NCI-H526 treated with DMSO at 0.1 percent for 48 hours (cell line): Measurements from ENCODE around the gene TPCN1.

Source experiments
- DNase-seq: peaks from one replicate; lab custom pipeline; 2025; lab: John Stamatoyannopoulos, UW

TPCN1 gene

DNA sequence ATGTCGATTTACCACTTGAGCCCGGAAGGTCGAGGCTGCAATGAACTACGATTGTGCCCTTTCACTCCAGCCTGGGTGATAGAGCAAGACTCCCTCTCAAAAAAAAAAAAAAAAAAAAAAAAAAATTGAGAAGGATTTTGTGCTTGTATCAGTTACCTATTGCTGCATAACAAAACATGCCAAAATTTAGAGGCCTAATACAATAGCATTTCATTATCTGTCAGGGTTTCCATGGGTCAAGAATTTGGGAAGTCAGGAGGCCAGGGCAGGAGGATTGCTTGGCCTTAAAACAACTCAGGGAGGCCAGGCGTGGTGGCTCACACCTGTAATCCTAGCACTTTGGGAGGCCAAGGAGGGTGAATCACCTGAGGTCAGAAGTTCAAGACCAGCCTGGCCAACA lies 118.3 kb downstream of the TPCN1 start:
- no peak for DNase-seq

DNA sequence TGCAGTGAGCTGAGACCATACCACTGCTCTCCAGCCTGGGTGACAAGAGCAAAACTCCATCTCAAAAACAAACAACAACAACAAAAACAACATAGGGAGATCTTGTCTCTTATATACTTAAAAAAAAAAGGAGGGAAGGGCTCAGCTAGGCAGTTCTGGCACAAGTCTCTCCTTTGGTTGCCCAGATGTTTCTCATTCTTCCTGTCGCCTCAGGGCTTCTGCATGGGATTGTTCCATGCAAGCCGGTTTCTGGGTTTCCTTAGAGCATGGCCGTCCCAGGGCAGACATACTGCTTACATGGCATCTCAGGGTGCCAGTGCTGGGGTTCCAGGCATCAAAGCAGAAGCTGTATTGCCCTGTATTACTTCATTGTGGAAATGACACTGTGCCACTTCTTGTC lies 118.8 kb downstream of the TPCN1 start:
- DNase-seq: no peak

DNA sequence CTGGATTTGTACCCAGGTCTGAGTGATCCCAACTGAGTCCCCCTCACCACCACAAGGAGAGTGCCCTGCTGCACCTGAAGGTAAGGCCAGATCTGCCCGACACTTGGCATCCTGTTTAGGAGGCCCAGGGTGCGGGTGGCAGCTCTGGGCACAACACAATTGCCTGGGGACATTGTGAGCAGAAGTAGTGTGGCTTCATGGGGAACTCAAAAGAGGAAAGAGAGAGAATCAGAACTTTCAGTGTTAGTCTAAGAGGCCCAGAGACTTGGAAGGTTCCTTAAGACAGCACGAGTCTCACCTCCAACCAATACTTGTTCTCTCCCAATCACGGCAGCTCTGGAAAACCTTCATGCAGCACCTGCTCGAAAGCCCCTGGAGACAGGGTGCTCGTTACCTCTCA lies 120.3 kb downstream of the TPCN1 start:
- no peak for DNase-seq

DNA sequence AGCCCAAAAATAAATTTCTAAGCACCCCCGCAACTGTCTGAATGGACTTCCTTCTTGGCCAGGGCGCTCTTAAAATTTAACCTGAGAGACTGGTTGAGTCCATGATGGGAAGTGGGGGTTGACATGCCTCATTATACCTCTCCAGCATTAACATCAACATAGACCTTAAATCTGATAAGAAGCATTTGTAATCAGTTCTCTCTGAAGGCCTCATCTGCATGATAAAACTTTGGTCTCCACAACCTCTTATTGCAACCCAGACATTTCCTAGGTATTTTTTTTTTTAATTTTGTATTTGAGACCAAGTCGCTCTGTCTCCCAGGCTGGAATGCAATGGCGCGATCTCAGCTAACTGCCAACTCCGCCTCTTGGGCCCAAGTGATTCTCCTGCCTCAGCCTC lies 124.1 kb downstream of the TPCN1 start:
- DNase-seq: no peak

DNA sequence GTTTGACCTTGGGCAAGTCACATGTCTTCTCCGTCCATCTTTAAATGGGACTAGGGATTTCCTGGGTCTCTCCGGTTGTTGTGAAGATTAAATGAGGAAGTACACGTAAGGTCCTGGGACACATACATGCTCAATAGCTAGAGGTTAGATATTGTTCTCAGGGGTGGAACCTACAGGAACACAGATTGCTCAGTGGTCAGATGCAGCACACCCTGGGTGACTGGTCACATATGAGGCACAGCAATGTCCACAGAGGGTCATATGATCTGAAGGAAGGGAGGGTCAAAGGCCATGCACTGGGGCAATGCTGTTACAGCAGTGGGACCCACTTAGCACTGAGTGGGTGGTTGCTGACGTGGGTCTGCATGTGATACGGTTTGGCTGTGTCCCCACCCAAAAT lies 125.1 kb downstream of the TPCN1 start:
- DNase-seq: no peak

DNA sequence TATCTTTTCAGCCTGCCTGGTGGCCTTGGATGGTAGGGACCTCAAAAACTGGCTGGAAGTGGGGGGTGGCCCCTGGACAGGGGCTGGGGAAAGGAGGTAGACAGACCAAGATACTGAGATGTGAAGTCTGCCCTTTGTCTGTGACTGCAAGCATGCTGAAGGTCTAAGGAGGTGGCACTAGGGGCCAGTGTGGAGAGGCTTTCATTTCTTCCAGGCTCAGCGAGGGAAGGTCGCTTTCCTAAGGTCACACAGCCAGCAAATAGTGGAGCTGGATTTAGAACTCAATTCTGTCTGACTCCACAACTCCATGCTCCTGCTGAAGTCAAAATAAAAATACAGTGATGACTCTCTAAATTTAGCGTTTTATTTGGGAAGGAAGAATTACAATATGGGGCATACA lies 125.8 kb downstream of the TPCN1 start:
- no peak for DNase-seq

DNA sequence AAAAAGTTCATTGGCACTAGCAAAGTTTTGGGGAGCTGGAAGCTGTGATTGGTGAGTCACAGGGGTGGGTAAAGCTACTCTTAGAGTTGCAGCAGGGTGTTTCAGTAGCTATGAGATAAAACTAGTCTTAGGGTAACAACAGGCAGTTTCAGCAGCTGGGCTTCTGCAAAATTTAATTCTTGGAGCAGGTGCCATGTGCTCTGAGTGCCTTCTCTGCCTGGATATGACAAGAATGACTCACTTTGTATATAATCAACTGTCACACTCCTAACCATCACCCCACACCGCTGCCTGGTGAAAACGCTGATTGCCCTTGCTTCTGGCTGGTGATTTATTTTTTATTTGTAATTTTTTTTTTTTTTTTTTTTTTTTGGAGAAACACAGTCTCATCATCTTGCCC lies 126.6 kb downstream of the TPCN1 start:
- DNase-seq: no peak
